Measurements from ENCODE around the gene PTH1R.

PTH1R gene

DNA sequence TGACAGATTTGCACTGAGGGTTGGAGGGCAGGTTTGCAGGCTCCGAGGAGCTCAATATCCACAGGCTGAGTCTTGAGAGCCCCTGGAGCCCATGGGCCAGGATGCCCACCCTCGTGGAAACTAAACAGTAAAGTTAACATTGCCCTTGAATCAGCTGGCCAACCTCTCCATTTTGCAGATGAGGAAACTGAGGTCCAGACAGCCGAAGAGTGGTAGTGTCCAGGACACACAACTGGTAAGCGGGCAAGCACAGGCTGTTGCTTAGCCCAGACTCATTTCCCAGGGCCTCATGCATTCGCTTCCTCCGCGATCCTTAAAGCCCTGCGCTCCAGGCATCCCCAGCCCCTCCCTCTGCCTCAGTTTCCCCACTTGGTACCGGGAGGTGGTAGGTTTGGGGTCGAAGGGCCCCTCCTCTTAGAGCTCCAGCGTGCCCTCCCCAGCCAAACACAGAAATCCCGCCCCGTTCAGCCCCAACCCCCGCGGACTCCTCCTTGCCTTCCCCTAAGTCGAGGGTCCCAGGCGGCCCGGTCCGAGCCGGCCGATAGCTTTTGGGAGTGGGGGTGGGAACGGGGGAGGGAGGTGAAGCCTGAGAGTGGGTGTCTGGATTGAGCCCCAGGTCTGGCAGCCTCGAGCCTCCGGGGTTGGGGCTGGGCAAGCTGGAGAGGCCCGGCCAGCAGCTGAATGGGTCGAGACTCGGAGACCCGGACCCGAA lies 3.5 kb downstream of the PTH1R start:
- no peaks in the 10 kb centered on the region for H3K9me3 ChIP-seq (ENCODE audit: insufficient read depth, low read length)
- H3K9ac ChIP-seq (ENCODE audit: low read length): no peak overlapping the region
- H3K27me3 ChIP-seq (ENCODE audit: low read depth, low read length): peaks cover 11% of the 10 kb centered on the region; the same call in 1 of the 2 replicates
- H4K20me1 ChIP-seq (ENCODE audit: insufficient read depth, low read length): no peaks in the 10 kb centered on the region
- H3K4me3 ChIP-seq (ENCODE audit: low read length): no peak overlapping the region
- H3K4me2 ChIP-seq (ENCODE audit: low read length): no peak overlapping the region
- no peak overlapping the region for H3K27ac ChIP-seq (ENCODE audit: low read length)
- TF ChIP-seq, protein P1, sequence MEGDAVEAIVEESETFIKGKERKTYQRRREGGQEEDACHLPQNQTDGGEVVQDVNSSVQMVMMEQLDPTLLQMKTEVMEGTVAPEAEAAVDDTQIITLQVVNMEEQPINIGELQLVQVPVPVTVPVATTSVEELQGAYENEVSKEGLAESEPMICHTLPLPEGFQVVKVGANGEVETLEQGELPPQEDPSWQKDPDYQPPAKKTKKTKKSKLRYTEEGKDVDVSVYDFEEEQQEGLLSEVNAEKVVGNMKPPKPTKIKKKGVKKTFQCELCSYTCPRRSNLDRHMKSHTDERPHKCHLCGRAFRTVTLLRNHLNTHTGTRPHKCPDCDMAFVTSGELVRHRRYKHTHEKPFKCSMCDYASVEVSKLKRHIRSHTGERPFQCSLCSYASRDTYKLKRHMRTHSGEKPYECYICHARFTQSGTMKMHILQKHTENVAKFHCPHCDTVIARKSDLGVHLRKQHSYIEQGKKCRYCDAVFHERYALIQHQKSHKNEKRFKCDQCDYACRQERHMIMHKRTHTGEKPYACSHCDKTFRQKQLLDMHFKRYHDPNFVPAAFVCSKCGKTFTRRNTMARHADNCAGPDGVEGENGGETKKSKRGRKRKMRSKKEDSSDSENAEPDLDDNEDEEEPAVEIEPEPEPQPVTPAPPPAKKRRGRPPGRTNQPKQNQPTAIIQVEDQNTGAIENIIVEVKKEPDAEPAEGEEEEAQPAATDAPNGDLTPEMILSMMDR (IDR thresholded peaks at IDR 0.05; ENCODE audit: low read depth, low read length): no peak
- no peak for TF ChIP-seq EZH2phosphoT487 (IDR thresholded peaks at IDR 0.05; ENCODE audit: low read depth)
- no peak overlapping the region for H2AFZ ChIP-seq (ENCODE audit: low read depth, low read length)
- H3K36me3 ChIP-seq (replicated peaks; ENCODE audit: low read depth, low read length): no peaks in the 10 kb centered on the region
- no peaks in the 10 kb centered on the region for H3K79me2 ChIP-seq (ENCODE audit: low read length)
- no peaks in the 10 kb centered on the region for H3K4me1 ChIP-seq (ENCODE audit: low read length)

DNA sequence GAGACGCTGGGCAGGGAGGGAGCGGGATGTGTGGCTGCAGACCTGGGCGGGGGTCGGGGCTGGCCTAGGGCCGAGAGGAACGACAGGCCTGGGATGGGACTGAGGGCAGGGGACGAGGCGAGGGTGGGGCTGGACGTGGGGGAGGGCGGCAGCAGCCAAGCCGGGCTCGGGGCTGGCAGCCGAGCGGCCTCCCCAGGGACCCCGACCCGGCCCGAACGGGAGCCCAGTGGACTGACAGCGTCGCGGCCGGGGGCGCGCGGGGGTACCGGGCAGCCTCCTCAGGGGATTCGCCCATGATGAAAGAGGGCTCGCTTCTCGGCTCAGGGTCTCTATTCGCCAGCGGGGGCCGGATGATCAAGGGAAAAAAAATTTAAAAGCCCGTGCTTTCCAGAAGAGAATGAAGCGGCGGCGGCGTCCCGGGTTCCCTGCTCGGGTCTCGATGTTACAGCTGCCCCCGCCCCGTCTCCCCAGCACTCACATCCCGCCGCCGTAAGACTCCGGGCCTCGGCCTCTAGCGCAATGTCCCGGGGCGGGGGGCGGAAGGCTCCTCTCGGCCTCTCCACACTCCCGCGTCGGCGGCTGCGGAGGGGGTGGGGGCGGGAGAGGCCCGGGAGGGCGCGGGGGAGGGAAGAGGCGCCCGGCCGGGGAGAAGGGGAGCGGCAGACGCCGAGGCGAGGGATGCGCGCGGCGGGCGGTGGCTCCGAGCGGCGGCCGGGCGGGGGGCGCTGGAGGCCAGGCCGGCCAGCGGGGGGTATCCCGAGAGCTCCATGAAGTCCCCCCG lies 4.3 kb downstream of the PTH1R start:
- H3K4me2 ChIP-seq (ENCODE audit: low read length): no peak overlapping the region
- H2AFZ ChIP-seq (ENCODE audit: low read depth, low read length): no peak overlapping the region
- no peaks in the 10 kb centered on the region for H3K9me3 ChIP-seq (ENCODE audit: insufficient read depth, low read length)
- H3K4me1 ChIP-seq (ENCODE audit: low read length): no peaks in the 10 kb centered on the region
- no peak for TF ChIP-seq EZH2phosphoT487 (IDR thresholded peaks at IDR 0.05; ENCODE audit: low read depth)
- TF ChIP-seq, protein P1 (IDR thresholded peaks at IDR 0.05; ENCODE audit: low read depth, low read length): no peak
- no peak overlapping the region for H3K27ac ChIP-seq (ENCODE audit: low read length)
- no peaks in the 10 kb centered on the region for H3K79me2 ChIP-seq (ENCODE audit: low read length)
- H3K9ac ChIP-seq (ENCODE audit: low read length): no peak overlapping the region
- H3K36me3 ChIP-seq (replicated peaks; ENCODE audit: low read depth, low read length): no peaks in the 10 kb centered on the region
- H3K27me3 ChIP-seq (ENCODE audit: low read depth, low read length): peaks cover 12% of the 10 kb centered on the region; the same call in 1 of the 2 replicates
- no peaks in the 10 kb centered on the region for H4K20me1 ChIP-seq (ENCODE audit: insufficient read depth, low read length)
- H3K4me3 ChIP-seq (ENCODE audit: low read length): no peak overlapping the region

DNA sequence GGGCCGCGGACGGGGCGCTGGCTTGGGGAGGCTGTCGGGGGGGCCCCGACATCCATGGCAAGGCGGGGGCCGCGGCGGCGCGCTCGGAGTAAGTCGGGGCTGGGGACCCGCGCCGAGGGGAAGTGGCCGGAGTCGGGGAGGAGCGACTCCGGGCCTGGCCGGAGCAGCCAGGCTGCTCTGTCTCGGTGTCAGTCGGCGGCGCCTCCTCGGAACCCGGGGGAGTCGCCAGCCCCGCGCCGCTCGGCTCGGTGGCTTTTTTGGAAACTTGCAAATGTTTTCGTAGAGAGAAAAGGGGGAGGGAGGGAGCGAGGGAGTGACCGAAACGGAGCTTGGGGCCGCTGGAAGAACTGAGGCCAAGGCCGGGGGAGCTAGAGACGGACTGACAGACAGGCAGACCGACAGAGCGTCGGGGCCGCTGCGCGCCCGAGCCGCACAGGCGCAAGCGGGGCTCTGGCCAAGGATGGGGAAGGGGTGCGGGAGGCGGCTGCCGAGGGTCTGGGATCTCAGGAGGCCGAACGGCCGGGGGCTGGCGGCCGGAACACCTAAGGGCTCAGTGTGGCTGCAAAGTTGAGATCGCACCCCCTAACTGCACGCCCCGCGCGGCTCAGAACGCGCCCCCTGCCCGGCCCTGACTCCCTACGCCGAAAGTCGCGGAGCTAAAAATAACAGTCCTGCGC lies 5.0 kb downstream of the PTH1R start:
- Histone ChIP-seq H3K4me1 (ENCODE audit: low read length) (no peaks in the 10 kb centered on the region), H3K27me3 (ENCODE audit: low read depth, low read length) (peaks cover 12% of the 10 kb centered on the region; the same call in 1 of the 2 replicates), H2AFZ (ENCODE audit: low read depth, low read length) (no peak overlapping the region), H3K4me3 (ENCODE audit: low read length) (no peak overlapping the region), H3K9ac (ENCODE audit: low read length) (no peak overlapping the region), H3K27ac (ENCODE audit: low read length) (no peak overlapping the region), H3K4me2 (ENCODE audit: low read length) (no peak overlapping the region), H3K79me2 (ENCODE audit: low read length) (no peaks in the 10 kb centered on the region), H3K36me3 (replicated peaks; ENCODE audit: low read depth, low read length) (no peaks in the 10 kb centered on the region), H3K9me3 (ENCODE audit: insufficient read depth, low read length) (no peaks in the 10 kb centered on the region), H4K20me1 (ENCODE audit: insufficient read depth, low read length) (no peaks in the 10 kb centered on the region)
- TF ChIP-seq, protein P1 (IDR thresholded peaks at IDR 0.05; ENCODE audit: low read depth, low read length): no peak
- TF ChIP-seq EZH2phosphoT487 (IDR thresholded peaks at IDR 0.05; ENCODE audit: low read depth): no peak

Data from OCI-LY3 (cell line).